Activated CD8-positive, alpha-beta memory T cell treated with anti-CD3 and anti-CD28 coated beads, Interleukin-2, amount 50 U/mL, for 24 hours (primary cell): Measurements from ENCODE around the gene DLG5.

ENCODE experiments used
- DNase-seq: peaks from one replicate; pipeline ENCODE4 v3.0.0-alpha.2; 2020; ENCODE audit errors: extremely low read depth

The DLG5 gene

GRCh38 chr10:77926566-77927401 is at the start of gene DLG5:
DLG5 (minus strand) TSS chr10:77926755; CDS start chr10:77926520, 235 bp downstream.
- DNase-seq: no peak

GRCh38 chr10:77975086-77975666 is 48.6 kb upstream of the DLG5 start:
- DNase-seq: no peak

- DNase-seq: no peak
Observed at GRCh38 chr10:77974396-77975074, 48.0 kb upstream of the DLG5 start.

GRCh38 chr10:77973276-77973675 is 46.7 kb upstream of the DLG5 start:
- no peak for DNase-seq

GRCh38 chr10:77972148-77972547 is 45.6 kb upstream of the DLG5 start:
- no peak for DNase-seq

- DNase-seq: no peak
Observed at GRCh38 chr10:77971804-77972144, 45.2 kb upstream of the DLG5 start.

GRCh38 chr10:77970869-77971803 is 44.6 kb upstream of the DLG5 start:
- DNase-seq: no peak

- no peak for DNase-seq
Observed at GRCh38 chr10:77969114-77969513, 42.6 kb upstream of the DLG5 start.

GRCh38 chr10:77967611-77968022 is 41.1 kb upstream of the DLG5 start:
- DNase-seq: no peak

GRCh38 chr10:77965294-77965693 is 38.7 kb upstream of the DLG5 start:
- DNase-seq: no peak

- no peak for DNase-seq
Observed at GRCh38 chr10:77964811-77965210, 38.3 kb upstream of the DLG5 start.

GRCh38 chr10:77963901-77964300 is 37.3 kb upstream of the DLG5 start:
- no peak for DNase-seq

GRCh38 chr10:77962350-77963146 is 36.0 kb upstream of the DLG5 start:
- DNase-seq: no peak

GRCh38 chr10:77961668-77962067 is 35.1 kb upstream of the DLG5 start:
- DNase-seq: no peak

- no peak for DNase-seq
Observed at GRCh38 chr10:77960829-77961329, 34.3 kb upstream of the DLG5 start.

GRCh38 chr10:77959887-77960455 is 33.4 kb upstream of the DLG5 start:
- DNase-seq: no peak

GRCh38 chr10:77959384-77959783 is 32.8 kb upstream of the DLG5 start:
- DNase-seq: no peak

- no peak for DNase-seq
Observed at GRCh38 chr10:77955136-77955535, 28.6 kb upstream of the DLG5 start.

- DNase-seq: no peak
Observed at GRCh38 chr10:77949167-77949566, 22.6 kb upstream of the DLG5 start.

GRCh38 chr10:77946084-77946483 is 19.5 kb upstream of the DLG5 start:
- no peak for DNase-seq
